HG03025 (cell line): ENCODE data around the gene BBLN.

ENCODE experiments used
- ATAC-seq: cut with Tn5 transposase; IDR thresholded peaks from one replicate; pipeline ENCODE4 v1.9.1; 2021; ENCODE audit warnings: mild to moderate bottlenecking, moderate library complexity; ENCODE audit not compliant: unreplicated experiment, low FRiP score

The BBLN gene

DNA sequence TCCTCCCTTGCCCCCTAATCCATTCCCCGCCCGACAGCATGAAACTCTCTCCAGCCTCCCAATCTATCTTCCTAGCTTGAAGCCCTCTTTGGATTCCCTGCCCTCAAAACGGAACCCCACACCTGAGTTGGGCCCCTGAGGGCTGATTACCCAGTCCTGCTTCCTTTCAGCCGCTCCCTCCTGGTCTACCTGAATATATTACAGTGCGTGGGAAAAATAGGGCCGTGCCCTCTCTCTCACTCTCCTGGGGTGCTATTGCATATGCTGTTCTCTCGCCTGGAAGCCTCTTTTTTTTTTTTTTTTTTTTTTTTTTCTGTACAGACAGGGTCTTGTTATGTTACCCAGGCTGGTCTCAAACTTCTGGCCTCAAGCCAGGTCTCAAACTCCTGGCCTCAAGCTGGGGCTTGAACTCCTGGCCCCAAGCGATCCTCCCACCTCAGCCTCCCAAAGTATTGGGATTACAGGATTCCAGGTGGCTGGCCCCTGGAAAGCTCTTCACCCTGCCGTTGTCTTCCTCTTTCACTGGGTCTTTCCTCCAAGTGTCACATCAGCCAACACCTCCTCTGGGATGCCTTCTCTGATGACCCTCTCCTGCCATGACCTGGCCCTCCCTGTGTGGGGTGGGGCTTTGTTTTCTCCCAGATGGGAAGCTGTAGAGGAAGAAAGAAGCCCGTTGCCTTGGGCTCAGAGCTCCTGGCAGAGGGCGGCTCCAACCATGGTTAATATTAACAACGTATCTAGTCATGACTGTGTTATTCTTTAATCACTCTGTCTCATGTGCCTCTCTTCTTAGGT is 51.3 kb downstream of the BBLN start:
- no peak for ATAC-seq

DNA sequence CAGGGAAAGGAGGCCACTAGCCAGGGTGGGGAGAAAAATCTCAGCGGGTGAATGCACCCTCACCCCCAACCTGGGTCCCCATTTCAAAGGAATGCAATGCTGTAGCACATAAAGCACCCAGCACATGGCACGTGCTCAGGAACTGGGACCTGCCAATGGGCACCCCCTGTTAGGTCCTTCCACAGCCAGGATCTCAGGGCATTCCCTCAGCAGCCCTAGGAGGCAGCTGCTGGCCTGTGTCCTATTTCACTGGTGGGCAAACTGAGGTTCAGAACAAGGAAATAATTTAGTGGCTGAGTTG is 51.9 kb downstream of the BBLN start:
- ATAC-seq: no peak
